ENCODE measurements around the gene SSH2. TPM values are rescaled to one million over a fixed set of nuclear protein-coding genes. Genes with fewer than 3 reads are reported as not detected.

SSH2 gene
- total RNA-seq, 1 experiment from 2014 or later: 22.9 TPM

DNA sequence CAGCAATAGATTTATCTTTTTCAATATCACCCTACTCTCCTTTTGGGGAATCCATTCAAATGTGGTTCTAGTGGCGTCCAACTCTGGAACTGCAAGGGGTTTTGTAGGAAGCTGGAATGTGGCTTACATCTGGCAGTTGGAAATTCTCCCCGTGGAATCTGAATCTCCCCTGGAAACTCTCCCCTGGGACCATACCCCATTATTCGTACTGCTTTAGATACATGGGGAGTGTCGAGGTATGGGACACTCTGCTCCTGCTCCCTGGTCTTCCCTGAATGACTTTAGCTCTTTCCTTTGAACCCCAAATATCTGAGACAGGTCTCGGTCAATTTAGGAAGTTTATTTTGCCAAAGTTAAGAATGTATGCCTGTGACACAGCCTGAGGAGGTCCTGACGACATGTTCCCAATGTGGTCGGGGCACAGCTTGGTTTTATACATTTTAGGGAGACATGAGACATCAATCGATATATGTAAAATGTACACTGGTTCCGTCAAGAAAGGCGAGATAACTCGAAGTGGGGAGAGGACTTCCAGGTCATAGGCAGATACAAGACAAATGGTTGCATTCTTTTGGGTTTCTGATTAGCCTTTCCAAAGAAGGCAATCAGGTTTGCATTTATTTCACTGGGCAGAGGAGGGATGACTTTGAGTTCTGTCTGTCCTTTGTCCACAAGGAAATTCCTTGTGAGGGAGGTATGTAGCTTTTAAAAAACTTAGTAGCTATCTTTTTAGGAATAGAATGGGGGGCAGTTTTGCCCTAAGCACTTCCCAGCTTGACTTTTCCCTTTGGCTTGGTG is 218.2 kb downstream of the SSH2 start:
- no TSS peak for BruUV-seq (replicated peaks)
- CTCF ChIA-PET: no interaction called here
- Mint-ChIP-seq H3K36me3 (ENCODE audit: insufficient read depth, unreplicated experiment) (no peaks in the 10 kb centered on the region), H3K27me3 (ENCODE audit: unreplicated experiment) (no peaks in the 10 kb centered on the region), H3K9me3 (ENCODE audit: low read depth, unreplicated experiment) (no peaks in the 10 kb centered on the region), H3K4me1 (ENCODE audit: low read depth, unreplicated experiment) (peaks cover 17% of the 10 kb centered on the region), H3K4me3 (ENCODE audit: low read depth, unreplicated experiment) (no peak overlapping the region), H3K27ac (ENCODE audit: unreplicated experiment) (no peak overlapping the region)
- DNase-seq: no peak
- intact Hi-C loops (cut with micrococcal nuclease; ENCODE audit: unreplicated experiment): no loop called here
- TF ChIP-seq, protein P1, sequence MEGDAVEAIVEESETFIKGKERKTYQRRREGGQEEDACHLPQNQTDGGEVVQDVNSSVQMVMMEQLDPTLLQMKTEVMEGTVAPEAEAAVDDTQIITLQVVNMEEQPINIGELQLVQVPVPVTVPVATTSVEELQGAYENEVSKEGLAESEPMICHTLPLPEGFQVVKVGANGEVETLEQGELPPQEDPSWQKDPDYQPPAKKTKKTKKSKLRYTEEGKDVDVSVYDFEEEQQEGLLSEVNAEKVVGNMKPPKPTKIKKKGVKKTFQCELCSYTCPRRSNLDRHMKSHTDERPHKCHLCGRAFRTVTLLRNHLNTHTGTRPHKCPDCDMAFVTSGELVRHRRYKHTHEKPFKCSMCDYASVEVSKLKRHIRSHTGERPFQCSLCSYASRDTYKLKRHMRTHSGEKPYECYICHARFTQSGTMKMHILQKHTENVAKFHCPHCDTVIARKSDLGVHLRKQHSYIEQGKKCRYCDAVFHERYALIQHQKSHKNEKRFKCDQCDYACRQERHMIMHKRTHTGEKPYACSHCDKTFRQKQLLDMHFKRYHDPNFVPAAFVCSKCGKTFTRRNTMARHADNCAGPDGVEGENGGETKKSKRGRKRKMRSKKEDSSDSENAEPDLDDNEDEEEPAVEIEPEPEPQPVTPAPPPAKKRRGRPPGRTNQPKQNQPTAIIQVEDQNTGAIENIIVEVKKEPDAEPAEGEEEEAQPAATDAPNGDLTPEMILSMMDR (IDR thresholded peaks at IDR 0.05; ENCODE audit: unreplicated experiment): no peak

DNA sequence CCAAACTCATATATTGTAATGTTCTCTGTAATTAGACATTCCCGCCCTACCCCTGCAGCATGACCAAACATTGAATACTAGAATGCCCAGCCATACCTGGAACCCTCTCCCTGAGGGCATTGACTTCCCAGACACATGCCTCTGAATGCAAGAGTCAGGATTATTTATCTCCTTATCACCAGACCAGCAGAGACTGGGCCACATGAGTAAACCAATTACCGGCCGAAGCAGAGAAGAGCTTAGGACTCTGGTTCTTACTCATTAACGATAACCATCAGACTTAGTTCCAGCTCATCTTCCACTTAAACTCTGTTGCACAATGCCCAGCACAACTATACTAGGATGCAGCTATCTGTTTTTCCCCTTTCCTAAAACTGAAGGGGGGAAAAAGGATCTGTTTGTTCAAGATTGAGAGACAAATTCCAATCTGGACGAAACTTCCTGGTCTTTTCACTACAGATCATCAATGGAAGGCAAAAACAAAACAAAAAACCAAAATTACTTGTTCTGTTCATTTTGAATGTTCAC is 219.1 kb downstream of the SSH2 start:
- Mint-ChIP-seq H3K4me1 (ENCODE audit: low read depth, unreplicated experiment) (peaks cover 17% of the 10 kb centered on the region), H3K4me3 (ENCODE audit: low read depth, unreplicated experiment) (no peak overlapping the region), H3K27ac (ENCODE audit: unreplicated experiment) (no peak overlapping the region), H3K27me3 (ENCODE audit: unreplicated experiment) (no peaks in the 10 kb centered on the region), H3K36me3 (ENCODE audit: insufficient read depth, unreplicated experiment) (no peaks in the 10 kb centered on the region), H3K9me3 (ENCODE audit: low read depth, unreplicated experiment) (no peaks in the 10 kb centered on the region)
- TF ChIP-seq, protein P1 (IDR thresholded peaks at IDR 0.05; ENCODE audit: unreplicated experiment): no peak
- no TSS peak for BruUV-seq (replicated peaks)
- intact Hi-C loops (cut with micrococcal nuclease; ENCODE audit: unreplicated experiment): no loop called here
- CTCF ChIA-PET: no interaction called here
- DNase-seq: no peak

DNA sequence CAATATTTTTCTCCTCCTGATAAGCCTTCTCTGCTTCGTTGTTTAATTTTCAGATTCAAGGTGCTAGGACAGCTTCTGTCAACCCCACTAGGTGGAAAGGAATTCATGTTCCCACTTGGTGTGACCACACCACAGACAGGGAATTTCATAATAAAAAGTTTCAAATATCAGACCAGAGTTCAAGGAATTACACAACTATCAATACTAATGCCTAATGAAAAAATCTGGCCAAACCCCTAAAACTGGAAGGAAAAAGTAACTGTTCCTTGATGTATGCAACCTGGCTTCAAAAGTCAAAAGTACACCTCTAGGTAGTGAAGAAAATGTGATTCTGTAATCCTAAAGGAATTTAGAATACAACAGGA is 219.5 kb downstream of the SSH2 start:
- Mint-ChIP-seq H3K36me3 (ENCODE audit: insufficient read depth, unreplicated experiment) (no peaks in the 10 kb centered on the region), H3K27ac (ENCODE audit: unreplicated experiment) (no peak overlapping the region), H3K27me3 (ENCODE audit: unreplicated experiment) (no peaks in the 10 kb centered on the region), H3K9me3 (ENCODE audit: low read depth, unreplicated experiment) (no peaks in the 10 kb centered on the region), H3K4me3 (ENCODE audit: low read depth, unreplicated experiment) (no peak overlapping the region), H3K4me1 (ENCODE audit: low read depth, unreplicated experiment) (peaks cover 17% of the 10 kb centered on the region)
- intact Hi-C loops (cut with micrococcal nuclease; ENCODE audit: unreplicated experiment): no loop called here
- DNase-seq: no peak
- no TSS peak for BruUV-seq (replicated peaks)
- CTCF ChIA-PET: no interaction called here
- TF ChIP-seq, protein P1 (IDR thresholded peaks at IDR 0.05; ENCODE audit: unreplicated experiment): no peak

DNA sequence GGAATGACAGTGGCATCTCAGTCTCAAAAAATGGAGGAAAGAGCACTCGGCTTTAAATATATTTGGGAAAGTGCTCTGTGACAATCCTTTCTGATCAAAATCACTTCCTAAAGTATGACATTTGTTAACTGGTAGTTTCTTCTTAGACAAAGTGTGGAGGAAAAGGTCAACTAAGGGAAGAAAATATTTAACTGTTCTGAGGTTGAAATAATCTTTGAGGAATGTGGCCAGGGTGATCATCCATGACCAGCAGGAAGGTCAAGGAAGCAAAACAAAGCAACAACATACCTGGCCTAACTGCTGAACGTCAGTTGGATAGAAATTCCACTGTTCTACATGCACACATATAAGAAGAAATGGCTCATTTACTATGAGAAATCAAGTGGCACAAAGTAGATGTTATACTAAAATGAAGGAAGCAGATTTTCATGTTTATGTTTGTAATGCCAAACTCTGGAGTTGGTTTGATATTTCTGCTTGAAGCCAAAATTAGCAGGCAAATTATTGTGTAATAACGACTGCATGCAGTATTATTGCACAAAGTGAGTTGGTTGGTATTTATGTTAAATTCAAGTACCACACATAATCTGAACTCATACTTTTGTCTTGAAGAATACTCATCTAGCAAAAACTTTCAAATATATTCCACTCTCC is 220.0 kb downstream of the SSH2 start:
- no TSS peak for BruUV-seq (replicated peaks)
- H3K27ac Mint-ChIP-seq (ENCODE audit: unreplicated experiment): no peak overlapping the region
- H3K4me1 Mint-ChIP-seq (ENCODE audit: low read depth, unreplicated experiment): peaks cover 17% of the 10 kb centered on the region
- no peaks in the 10 kb centered on the region for H3K9me3 Mint-ChIP-seq (ENCODE audit: low read depth, unreplicated experiment)
- TF ChIP-seq, protein P1 (IDR thresholded peaks at IDR 0.05; ENCODE audit: unreplicated experiment): no peak
- CTCF ChIA-PET: no interaction called here
- no peaks in the 10 kb centered on the region for H3K36me3 Mint-ChIP-seq (ENCODE audit: insufficient read depth, unreplicated experiment)
- intact Hi-C loops (cut with micrococcal nuclease; ENCODE audit: unreplicated experiment): no loop called here
- H3K27me3 Mint-ChIP-seq (ENCODE audit: unreplicated experiment): no peaks in the 10 kb centered on the region
- H3K4me3 Mint-ChIP-seq (ENCODE audit: low read depth, unreplicated experiment): no peak overlapping the region
- DNase-seq: no peak

All from Calu3 (cell line).